Upper lobe of left lung (tissue), 4 donors: Measurements from ENCODE around the gene FAM151B.

Experiments used
- CTCF ChIP-seq, 6 experiments: fragments of 450-650 bp in 4 of 6; fragments of 200-600 bp in 2 of 6; sonication (generic) in 2 of 6; IDR thresholded peaks; one replicate each; pipeline ENCODE4 v1.5.1; 2016 to 2019; ENCODE audit warnings: antibody characterized with exemption in 6 of 6
- EP300 ChIP-seq, 4 donors: sonication (generic); formaldehyde crosslinking; IDR thresholded peaks; one replicate each; pipeline ENCODE4 v1.5.1; 2017; ENCODE audit warnings: antibody characterized with exemption in 4 of 4, control low read depth in 2 of 4
- POLR2A ChIP-seq, 4 donors: fragments of 450-650 bp; IDR thresholded peaks; one replicate each; pipeline ENCODE4 v1.5.1; 2016 to 2017; ENCODE audit warnings: antibody characterized with exemption in 4 of 4, mild to moderate bottlenecking in 2 of 4
- POLR2AphosphoS5 ChIP-seq, 2 donors: sonication (generic); formaldehyde crosslinking; IDR thresholded peaks; one replicate each; pipeline ENCODE4 v1.5.1; 2017; ENCODE audit warnings: antibody characterized with exemption in 2 of 2

- TF ChIP-seq CTCF (IDR thresholded peaks at IDR 0.05): peak in 2 of 6 experiments; percentile 3 to 24
- peak in 3 of 4 donors; percentile 32 to 76 (median 48) for TF ChIP-seq POLR2A (IDR thresholded peaks at IDR 0.05)
- TF ChIP-seq POLR2AphosphoS5 (IDR thresholded peaks at IDR 0.05): peak in 1 of 2 donors; percentile 26
- no peak for TF ChIP-seq EP300 (IDR thresholded peaks at IDR 0.05)
These were observed at the start of gene FAM151B for GRCh38 chr5:80487829-80488721.
